ENCODE results near the gene CELF2.

The CELF2 gene

GRCh38 chr10:11007476-11008020 lies 10.1 kb upstream of the CELF2 start:
- no peak for ATAC-seq
- TF ChIP-seq RARB (CRISPR knock-in tag; IDR thresholded peaks at IDR 0.05) (no peak), ZNF8 (CRISPR knock-in tag; IDR thresholded peaks at IDR 0.05) (no peak), SNAI2 (CRISPR knock-in tag; IDR thresholded peaks at IDR 0.05) (no peak), CREB5 (CRISPR knock-in tag; IDR thresholded peaks at IDR 0.05; ENCODE audit: low read depth) (no peak), PATZ1 (CRISPR knock-in tag; IDR thresholded peaks at IDR 0.05; ENCODE audit: borderline replicate concordance) (no peak), POU6F1 (CRISPR knock-in tag; IDR thresholded peaks at IDR 0.05; ENCODE audit: borderline replicate concordance, low read depth) (no peak), TSHZ2 (CRISPR knock-in tag; IDR thresholded peaks at IDR 0.05) (no peak), GLIS3 (CRISPR knock-in tag; IDR thresholded peaks at IDR 0.05) (no peak), TOX (CRISPR knock-in tag; IDR thresholded peaks at IDR 0.05; ENCODE audit: borderline replicate concordance) (no peak), ZFP30 (CRISPR knock-in tag; IDR thresholded peaks at IDR 0.05) (no peak), ZNF70 (CRISPR knock-in tag; IDR thresholded peaks at IDR 0.05) (no peak), TCF4 (CRISPR knock-in tag; IDR thresholded peaks at IDR 0.05; ENCODE audit: borderline replicate concordance) (no peak), ZFP3 (CRISPR knock-in tag; IDR thresholded peaks at IDR 0.05) (no peak), ESRRG (CRISPR knock-in tag; IDR thresholded peaks at IDR 0.05) (no peak)

GRCh38 chr10:11009471-11010308 lies 8.0 kb upstream of the CELF2 start:
- no peak for ATAC-seq
- no peak for TF ChIP-seq RARB (CRISPR knock-in tag; IDR thresholded peaks at IDR 0.05)

GRCh38 chr10:11010582-11010981 lies 7.1 kb upstream of the CELF2 start:
- no peak for ATAC-seq
- TF ChIP-seq GLIS3 (CRISPR knock-in tag; IDR thresholded peaks at IDR 0.05) (no peak), SNAI2 (CRISPR knock-in tag; IDR thresholded peaks at IDR 0.05) (no peak), ZC3H10 (CRISPR knock-in tag; IDR thresholded peaks at IDR 0.05) (no peak), OSR1 (CRISPR knock-in tag; IDR thresholded peaks at IDR 0.05) (no peak)

GRCh38 chr10:11011436-11011835 lies 6.2 kb upstream of the CELF2 start:
- no peak for TF ChIP-seq ZNF70 (CRISPR knock-in tag; IDR thresholded peaks at IDR 0.05)
- no peak for TF ChIP-seq ZFP3 (CRISPR knock-in tag; IDR thresholded peaks at IDR 0.05)
- TF ChIP-seq CREB5 (CRISPR knock-in tag; IDR thresholded peaks at IDR 0.05; ENCODE audit: low read depth), result no peak
- TF ChIP-seq ZFP30 (CRISPR knock-in tag; IDR thresholded peaks at IDR 0.05), result no peak
- ATAC-seq, result no peak

All from SK-N-SH treated with all-trans-retinoic acid at 6 μM for 48 hours (cell line).